Germinal center (tissue), 1 donor: Measurements from ENCODE around the gene TEX19.
"Not testable (repeated sequence)": the region's sequence is repeated elsewhere in the genome, so short reads cannot be mapped to it uniquely, and the experiment has no call there.

Experiments
- DNase-seq: peaks from one replicate; pipeline ENCODE4 v3.0.0; 2012; ENCODE audit warnings: mixed read lengths, low spot score

TEX19 gene

DNA sequence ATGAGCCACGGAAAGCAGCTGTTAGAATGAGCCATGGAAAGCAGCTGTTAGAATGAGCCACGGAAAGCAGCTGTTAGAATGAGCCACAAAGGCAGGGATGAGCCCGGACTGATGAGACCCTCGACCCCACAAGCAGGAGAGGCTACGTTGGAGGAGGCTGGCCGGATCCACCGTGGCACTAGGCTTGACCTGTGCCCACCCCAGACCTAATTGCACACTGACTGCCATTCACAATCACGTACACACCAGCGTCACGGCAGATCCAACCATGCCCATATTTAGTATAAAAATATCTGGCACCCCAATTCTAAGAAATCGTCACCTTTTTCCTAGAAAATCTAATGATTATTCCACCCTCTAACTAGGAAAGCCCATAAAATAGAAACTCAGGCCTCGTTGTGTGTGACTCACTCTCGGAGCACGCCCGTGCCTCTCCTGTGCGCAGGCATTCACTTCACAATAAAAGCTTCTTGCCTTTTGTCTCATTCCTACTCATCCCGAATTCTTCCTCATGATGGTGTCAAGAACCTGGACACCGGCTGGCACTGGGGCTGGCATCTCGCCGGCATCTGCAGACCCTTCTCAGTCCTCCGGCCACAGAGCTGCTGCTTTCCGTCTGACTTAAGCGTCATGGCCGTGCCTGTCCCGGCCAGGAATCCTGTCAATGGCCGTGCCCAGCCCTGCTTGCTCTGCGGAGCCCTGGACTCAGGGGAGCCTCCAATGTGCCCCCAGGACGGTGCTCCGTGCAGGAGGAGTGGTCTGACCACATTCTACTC is 20.0 kb upstream of the TEX19 start:
- DNase-seq = no peak

DNA sequence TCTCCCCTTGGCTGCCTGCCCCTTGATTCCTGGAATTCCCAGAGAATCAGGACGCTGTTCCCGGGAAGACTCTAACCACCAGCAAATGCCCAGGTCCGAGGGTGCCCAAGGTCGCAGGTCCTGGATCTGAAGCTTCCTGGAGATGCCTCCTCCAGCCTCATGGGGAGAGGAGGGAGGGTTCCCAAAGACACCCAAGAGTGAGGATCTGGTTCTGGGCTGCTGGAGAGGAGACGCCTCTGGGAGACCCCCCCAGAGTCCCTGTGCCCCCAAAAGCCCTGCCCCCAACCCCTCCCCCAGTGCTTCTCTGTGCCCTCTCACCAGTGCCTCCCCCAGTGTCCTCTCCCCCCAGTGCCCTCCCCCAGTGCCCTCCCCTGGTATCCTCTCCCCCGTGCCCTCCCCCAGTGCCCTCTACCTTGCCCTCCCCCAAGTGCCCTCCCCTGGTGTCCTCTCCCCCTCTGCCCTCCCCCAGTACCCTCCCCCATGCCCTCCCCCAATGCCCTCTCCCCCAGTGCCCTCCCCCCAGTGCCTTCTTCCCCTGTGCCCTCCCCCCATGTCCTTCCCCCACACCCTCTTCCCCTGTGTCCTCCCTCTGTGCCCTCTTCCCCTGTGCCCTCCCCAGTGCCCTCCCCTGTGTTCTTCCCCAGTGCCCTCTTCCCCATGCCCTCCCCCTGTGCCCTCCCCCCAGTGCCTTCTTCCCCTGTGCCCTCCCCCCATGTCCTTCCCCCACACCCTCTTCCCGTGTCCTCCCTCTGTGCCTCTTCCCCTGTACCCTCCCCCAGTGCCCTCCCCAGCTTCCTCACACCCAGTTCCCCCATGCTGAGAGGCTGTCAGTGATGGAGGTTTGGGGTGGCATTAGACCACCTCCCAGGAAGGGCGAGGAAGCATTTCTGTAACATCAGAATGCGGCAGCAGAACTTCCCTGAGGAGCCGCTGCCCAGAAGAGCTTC is 19.1 kb upstream of the TEX19 start:
- no peak for DNase-seq

DNA sequence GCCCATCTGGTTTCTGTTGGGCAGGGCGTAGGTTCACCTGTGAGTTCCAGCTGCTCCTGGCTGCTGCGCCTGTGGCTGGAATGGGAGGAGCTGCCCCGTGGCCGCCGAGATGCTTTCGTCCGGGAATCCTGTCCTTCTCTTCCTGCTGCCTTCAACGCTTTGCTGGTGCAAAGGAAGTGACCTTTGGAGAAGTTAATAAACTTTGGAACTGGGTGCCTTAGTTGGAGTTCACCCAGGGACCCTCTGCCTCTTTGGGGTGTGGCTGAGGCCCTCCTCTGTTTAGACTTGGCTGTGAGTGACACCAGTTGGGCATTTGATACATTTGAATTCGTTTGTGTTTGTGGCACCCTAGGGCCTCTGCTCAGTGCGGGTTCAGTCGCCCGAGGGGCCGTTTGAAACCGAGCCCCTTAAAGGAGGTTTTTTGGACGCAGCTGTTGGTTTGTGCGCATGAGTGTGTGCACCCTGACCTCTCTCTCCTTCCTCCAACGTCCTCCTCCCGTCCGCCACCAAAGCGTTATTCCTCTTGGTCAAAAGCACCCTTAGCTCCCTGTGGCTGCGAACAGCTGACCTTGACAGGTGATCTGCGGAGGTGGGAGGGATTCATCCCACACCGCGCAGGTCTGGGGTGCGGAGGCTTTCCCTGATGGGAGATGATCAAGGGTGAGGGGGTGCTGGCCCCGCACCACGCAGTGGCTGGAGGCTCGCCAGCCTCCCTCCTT is 16.5 kb upstream of the TEX19 start:
- no peak for DNase-seq

DNA sequence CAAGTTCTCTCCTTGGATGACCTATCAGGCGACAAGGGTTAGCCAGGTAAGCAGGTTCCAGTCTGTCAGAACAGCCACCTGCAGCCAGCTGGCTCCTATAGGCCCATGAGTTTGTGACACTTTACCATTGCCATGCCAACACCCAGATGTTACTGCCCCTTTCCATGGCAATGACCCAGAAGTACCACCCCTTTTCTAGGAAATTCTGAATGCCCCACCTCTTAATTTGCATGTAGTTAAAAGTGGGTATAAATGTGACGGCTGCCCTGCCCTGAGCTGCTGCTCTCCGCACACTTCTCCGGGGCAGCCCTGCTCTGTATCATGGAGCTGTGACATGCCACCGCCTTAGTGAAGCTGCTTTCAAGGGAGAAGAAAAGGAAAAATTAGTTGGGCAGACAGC is 15.5 kb upstream of the TEX19 start:
- no peak for DNase-seq

DNA sequence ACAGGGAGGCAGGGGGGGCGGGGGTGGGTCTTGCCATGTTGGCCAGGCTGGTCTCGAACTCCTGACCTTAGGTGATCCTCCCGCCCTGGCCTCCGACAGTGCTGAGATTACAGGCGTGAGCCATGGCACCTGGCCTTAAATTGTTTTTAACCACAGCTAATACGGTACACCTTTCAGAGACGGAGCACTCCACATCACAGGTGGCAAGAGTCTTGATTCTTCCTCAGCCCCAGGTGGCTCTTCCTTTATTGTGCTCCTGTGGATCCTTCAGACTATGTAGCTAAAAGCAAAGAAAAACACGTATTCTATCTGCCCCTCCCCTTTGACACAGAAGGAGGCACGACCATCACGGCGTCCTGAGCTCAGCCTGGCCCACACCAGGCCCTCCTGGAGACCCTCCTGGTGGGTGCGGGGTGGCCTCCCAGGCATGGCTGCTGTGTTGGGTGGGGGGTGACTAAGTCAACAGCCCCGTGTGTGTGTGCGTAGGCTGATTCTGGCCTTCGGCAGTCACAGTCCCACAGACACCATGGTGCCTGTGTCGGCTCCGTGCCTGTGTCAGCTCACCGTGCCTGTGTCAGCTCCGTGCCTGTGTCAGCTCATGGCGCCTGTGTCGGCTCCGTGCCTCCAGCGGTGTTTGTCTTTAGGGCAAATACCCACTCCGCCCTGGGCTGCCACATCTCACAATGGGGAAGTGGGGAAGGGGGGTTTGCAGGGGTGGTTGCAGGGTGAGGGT is 14.7 kb upstream of the TEX19 start:
- DNase-seq = no peak

DNA sequence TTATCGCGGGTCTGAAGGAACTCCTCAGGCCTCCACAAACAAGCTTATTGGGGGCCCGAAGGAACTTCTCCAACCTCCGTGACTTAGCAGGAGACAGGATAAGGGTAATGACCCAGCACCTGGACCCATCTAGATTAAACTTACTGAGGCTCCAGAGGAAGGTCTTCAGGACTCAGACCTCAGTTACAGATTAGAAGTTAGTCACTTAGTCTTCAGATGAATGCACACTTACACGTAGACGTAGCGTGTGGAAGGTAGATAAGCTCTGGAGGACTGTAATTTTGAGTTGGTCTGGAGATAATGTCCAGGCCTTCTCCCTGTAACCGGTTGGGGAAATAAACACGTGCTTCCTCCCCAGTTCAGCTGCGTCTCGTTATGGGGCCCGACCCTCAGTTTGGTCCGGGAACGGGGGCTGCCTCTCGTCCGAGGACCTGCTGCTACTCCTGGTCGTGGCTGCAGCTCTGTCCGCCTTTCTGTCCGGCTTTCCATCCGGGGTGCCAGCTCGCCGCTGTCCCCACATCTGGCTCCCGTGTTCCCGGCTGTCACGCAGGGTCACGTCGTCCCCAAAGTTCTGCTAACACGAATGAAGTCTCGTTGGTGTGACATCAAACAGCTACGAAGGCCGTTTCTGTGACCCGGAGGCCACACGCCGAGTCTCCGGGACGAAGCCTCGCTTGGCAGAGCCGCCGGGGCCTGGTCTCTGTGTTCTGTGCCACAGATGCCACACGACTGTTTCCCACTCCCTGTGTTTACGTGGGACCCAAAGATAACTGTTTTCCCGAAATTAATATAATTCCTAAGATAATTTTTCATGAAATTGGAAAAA is 13.7 kb upstream of the TEX19 start:
- DNase-seq = no peak

DNA sequence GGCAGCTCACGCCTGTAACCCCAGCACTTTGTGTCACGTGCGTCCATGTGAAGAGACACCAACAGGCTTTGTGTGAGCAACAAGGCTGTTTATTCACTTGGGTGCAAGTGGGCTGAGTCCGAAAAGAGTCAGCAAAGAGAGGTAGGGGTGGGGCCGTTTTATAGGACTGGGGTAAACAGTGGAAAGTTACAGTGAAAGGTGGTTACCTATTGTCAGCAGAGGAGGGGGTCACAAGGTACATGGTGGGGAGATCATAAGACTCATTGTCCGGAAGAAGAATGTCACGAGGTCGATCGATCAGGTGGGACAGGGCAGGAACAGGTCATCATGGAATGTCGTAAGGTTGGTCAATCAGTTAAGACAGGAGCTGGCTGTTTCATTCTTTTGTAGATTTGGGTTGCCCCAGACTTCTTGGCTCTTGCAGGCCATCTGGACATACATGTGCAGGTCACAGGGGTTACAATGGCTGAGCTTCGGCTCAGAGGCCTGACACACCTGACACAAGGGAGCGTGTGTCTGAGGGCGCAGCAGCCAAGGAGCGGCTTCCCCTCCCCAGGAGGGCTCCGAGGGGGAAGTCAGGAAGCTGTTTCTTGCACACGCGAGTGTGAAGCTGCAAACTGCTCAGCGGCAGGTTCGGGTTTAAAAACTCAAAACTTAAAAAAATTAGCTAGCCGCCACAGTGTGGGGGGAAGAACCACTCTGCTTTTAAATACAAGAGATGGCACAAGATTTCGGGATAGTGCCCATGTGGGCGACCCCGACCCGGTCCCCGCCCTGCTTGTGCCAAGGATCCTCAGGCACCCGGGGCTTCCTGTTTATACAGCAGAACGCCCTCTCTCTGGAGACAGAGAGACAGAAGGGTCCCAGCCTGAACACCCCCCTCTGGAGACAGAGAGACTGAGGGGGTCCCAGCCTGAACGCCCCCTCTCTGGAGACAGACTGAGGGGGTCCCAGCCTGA is 12.4 kb upstream of the TEX19 start:
- DNase-seq = no peak

DNA sequence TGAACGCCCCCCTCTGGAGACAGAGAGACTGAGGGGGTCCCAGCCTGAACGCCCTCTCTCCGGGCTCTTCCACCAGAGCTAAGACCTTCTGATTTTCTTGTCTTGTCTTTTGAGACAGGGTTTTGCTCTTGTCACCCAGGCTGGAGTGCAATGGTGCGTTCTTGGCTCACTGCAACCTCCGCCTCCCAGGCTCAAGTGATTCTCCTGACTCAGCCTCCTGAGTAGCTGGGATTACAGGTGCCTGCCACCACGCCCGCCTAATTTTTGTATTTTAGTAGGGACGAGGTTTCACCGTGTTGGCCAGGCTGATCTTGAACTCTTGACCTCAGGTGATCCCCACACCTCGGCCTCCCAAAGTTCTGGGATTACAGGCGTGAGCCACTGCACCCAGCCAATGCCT is 11.1 kb upstream of the TEX19 start:
- DNase-seq = not testable (repeated sequence)

DNA sequence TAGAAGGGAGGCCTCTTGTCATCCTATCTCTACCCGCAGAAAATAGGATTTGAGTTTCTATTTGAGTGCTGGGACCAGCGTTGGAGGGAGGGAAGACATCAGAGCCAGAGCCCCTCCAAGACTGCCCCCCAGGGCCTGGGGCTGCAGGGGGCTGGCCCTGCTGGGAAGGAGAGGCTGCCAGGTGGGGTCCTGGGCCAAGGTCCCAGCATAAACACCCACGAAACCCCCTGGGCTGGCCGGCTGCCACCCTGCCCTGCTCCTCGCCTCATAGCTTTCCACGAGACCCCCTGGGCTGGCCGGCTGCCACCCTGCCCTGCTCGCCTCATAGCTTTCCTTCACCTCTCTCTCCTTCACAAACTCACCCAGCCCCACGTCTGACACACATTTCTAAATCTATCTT is 10.6 kb upstream of the TEX19 start:
- no peak for DNase-seq

DNA sequence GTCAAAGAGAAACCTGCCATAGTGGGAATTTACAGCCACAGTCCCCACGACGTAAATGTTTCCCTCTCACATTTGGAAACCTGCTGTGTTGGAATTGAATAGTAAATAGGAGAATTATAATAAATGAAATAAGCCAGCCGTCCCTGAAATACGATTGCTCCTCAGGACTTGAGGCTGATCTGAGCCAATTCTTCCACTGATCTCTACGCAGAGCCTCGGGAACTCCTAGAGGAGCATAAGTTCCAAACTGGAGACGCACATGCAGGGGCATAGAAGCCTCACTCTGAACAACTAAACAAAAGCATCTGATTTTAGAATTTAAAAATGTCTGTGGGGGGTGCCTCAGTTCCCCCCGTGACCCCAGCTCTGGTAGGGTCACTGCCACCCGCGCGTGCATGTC is 10.2 kb upstream of the TEX19 start:
- DNase-seq = no peak

DNA sequence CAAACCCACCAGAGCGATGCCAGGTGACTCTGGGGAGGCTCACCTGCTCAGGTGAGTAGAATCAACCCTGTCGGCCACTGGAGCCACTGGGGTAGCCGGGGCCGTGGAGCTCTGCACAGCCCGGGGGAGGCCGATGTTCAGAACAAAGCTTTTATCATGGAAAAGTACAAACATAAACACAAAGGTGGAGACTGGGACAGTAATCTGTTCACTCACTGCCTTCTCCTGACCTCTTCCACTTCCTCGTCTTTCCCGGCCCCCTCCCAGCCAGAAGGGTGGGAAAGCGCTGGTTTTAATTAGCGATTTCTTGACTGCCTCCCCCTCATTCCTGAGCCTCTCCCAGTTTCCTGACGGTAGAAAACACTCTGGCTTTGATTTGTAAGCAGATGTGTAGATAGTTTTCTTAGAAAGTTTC is 9.8 kb upstream of the TEX19 start:
- no peak for DNase-seq

DNA sequence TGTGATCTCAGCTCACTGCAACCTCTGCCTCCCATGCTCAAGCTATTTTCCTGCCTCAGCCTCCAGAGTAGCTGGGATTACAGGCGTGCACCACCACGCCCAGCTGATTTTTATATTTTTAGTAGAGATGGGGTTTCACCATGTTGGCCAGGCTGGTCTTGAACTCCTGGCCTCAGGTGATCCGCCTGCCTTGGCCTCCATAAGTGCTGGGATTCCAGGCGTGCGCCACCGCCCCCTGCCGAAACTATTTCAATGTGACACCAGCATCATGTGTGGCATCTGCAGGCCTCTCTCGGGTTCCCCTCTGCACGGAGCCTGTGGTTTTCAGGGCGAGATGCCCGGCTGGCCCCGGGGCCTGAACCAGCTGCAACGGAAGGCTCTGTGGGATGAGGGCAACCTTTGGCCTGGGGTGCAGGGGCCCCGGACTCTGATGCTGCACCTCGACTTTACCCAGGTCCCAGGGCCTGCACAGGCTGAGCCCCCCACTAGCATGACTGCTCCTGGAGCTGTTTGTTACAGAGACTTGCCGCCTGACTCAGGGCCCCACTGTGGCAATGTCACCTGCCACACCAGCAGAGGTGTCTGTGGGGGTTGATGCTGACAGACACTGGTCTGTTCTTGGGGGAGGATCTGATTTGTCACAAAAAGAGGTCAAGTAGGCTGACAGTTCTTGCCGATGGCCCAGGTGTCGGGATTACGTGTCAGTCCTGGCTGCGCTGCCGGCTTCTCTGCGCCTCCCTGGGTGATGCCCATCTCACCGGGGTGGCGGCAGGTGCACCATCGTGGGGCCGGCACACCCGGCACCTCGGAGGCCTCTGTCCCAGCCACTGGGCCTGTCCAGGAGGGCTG is 8.6 kb upstream of the TEX19 start:
- DNase-seq = peak; percentile 50

DNA sequence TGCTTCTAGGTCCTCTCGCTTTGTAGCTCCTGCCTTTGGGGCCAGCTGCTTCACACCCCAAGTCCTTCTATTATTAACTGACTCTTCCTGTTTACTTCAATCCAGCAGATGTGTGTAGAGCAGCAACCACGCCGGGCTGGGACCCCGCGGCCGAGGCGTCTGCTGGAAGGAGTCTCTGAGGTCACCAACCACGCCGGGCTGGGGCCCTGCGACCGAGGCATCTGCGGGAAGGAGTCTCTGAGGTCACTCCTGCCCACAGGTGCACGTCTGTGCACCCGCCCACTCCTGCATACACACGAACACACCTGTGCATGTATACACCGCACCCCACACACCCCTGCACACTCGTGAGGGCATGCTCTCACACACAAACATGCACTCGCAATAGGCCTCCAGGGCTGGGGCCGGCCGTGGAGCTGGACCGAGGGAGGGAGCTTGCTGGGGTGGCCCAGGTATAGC is 7.8 kb upstream of the TEX19 start:
- no peak for DNase-seq

DNA sequence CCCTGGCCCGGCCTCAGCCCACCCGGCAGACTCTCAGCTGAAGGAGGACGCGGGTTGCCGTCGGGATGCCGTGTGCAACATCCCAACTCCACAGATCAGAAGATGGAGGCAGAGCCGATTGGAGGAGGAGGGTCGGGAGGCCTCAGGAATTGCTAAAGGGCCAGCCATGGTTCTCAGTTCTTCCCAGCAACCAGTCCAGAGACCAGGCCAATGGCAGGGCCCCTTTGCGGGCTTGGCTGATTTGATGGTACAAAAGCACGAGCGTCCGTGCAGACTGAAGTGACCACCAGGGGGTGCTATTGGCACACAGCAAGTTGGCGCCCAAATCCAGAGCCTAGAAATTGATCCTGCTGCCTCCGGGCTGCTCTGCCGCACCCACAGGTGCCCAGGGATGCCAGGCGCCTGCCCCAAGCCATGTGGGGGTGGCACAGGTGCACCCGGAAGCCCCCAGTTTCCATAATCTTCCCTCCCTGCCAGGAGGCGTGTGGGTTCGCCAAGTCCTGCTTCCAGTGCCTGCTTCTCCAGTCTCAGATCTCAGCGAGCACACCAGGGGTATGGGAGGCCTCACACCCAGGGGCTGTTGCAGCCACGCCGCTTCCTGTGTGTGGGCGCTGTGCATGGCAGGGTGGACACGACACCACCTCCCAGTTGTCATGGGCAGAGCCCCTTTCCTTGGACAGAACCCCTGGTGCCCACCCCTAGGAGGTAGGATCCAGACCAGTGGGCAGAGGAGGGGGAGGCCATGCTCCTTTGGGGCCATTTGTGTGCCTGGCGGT is 7.1 kb upstream of the TEX19 start:
- DNase-seq = peak; percentile 83

DNA sequence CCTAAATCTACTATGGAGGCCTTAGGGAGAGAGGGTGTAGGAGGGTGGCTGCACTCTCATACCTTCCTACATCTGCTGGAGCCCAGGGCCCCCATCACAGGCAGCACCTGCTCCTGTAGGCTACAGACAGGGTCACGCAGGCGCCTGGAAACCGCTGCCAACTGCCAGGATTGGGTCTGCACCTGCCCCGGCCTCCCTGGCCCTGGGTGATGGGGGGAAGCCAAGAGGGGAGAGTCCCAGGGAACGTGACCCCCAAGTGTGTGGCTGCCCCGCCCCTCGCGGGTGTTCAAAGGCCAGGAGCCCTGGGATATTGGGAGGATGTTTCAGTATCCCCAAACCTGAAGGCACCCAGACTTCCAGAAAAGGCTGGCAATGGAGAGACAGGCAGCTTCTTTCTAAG is 5.6 kb upstream of the TEX19 start:
- DNase-seq = no peak

DNA sequence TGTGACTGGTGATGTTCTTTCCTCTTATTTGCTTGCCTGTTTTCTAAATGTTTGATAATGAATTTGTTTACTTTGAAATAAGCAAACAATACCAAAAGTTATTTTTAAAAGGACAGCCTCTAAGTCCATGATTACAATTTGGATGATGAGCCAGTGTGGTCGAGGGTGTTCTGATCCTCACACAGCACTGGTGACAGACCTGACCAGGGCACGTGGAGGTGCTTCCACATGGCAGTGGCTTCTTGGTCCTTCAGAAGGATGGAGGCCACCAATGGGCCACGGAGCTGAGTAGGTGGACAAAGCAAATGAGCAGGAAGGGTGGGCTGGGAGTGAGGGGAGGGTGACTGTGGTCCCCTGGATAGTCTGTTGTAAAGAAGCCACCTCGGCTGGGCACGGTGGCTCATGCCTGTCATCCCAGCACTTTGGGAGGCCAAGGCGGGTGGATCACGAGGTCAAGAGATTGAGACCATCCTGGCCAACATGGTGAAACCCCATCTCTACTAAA is 4.2 kb upstream of the TEX19 start:
- no peak for DNase-seq

DNA sequence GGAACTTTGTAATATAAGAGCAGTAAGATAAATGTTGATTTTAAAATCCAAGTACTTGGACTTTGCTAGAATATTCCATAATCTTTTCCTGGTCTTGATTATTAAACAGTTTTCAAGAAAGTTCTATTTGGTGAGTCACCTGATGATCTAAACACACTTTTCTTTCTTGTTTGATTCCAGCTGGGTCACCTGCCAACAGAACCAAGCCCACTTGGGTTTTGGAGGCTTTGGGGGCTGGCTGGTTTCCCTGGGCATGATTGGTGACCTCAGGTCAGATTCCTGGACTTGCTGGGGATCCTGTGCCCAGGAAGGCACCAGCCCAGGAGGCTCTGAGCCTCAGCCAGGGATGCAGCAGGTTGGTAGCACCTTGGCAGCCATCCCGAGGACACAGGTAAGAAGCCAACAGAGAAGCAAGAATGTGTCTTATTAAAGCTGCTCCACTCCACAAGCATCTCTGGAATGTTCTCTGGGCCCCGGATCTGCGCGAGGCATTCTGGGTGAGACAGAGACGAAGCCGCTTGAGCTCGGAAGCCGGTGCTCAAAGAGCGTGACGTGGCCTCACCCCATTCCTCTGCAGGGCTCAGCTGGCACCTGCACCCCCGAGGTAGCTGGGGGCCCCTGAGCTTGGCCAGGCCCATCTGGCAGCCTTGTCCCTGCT is 3.1 kb upstream of the TEX19 start:
- DNase-seq = no peak
